Fibroblast of lung (primary cell): ENCODE measurements around the gene MNAT1. TPM values are rescaled to one million over a fixed set of nuclear protein-coding genes. Genes with fewer than 3 reads are reported as not detected.

ENCODE experiments used
- DNase-seq, 2 donors: peaks; one replicate each; pipeline versions ENCODE4 v3.0.0 to v3.0.0-alpha.2; 2010; ENCODE audit warnings: low read depth in 2 of 2
- H2AFZ ChIP-seq: 2 replicates; pipeline ENCODE4 v1.5.1; 2012; ENCODE audit warnings: low read length, control low read depth, inconsistent platforms
- H3K27ac ChIP-seq: 2 replicates; pipeline ENCODE4 v1.5.1; 2011; ENCODE audit warnings: low read length, control low read depth; ENCODE audit not compliant: insufficient read depth
- H3K27me3 ChIP-seq: 2 replicates; pipeline ENCODE4 v1.5.1; 2011; ENCODE audit warnings: mild to moderate bottlenecking, low read length; ENCODE audit not compliant: control insufficient read depth, insufficient read depth
- H3K36me3 ChIP-seq: 2 replicates; pipeline ENCODE4 v1.5.1; 2011; ENCODE audit warnings: low read length; ENCODE audit not compliant: control insufficient read depth, insufficient read depth
- H3K4me1 ChIP-seq: 2 replicates; pipeline ENCODE4 v1.5.1; 2011; ENCODE audit warnings: low read length; ENCODE audit not compliant: control insufficient read depth, insufficient read depth; ENCODE audit errors: extremely low read depth
- H3K4me2 ChIP-seq: 2 replicates; pipeline ENCODE4 v1.5.1; 2011; ENCODE audit warnings: low read length, control low read depth; ENCODE audit not compliant: insufficient read depth; ENCODE audit errors: extremely low read depth
- H3K4me3 ChIP-seq, 4 experiments: fragments of 200-600 bp in 1 of 4; sonication (generic) in 1 of 4; replicated peaks in 1 of 4; 2 replicates each; pipeline ENCODE4 v1.5.1; 2011 to 2016; ENCODE audit warnings: low read length in 4 of 4, low read depth in 3 of 4, mild to moderate bottlenecking in 3 of 4, control low read depth in 2 of 4, inconsistent platforms in 1 of 4, mixed read lengths in 1 of 4; ENCODE audit not compliant: insufficient read depth in 1 of 4; ENCODE audit errors: control extremely low read depth in 1 of 4
- H3K79me2 ChIP-seq: 2 replicates; pipeline ENCODE4 v1.5.1; 2012; ENCODE audit warnings: mild to moderate bottlenecking, low read length, inconsistent platforms; ENCODE audit not compliant: control insufficient read depth, insufficient read depth
- H3K9ac ChIP-seq: 2 replicates; pipeline ENCODE4 v1.5.1; 2011; ENCODE audit warnings: mild to moderate bottlenecking, low read length, control low read depth; ENCODE audit not compliant: insufficient read depth
- H3K9me3 ChIP-seq: 2 replicates; pipeline ENCODE4 v1.5.1; 2012; ENCODE audit warnings: low read depth, low read length; ENCODE audit not compliant: control insufficient read depth, insufficient read depth
- H4K20me1 ChIP-seq: 2 replicates; pipeline ENCODE4 v1.5.1; 2011; ENCODE audit warnings: low read length; ENCODE audit not compliant: control insufficient read depth, insufficient read depth; ENCODE audit errors: extremely low read depth
- EZH2 ChIP-seq: IDR thresholded peaks from 2 replicates; pipeline ENCODE4 v1.5.1; 2012; ENCODE audit warnings: low read length, control low read depth, mild to moderate bottlenecking; ENCODE audit errors: missing control alignments
- polyA plus RNA-seq, 2 donors: library from polyadenylated mRNA; depleted of rRNA in 1 of 2; stranded (reverse) in 1 of 2; unstranded in 1 of 2; fragments of >200 nt; gene quantifications; 2 replicates each; pipeline ENCODE4 v1.2.1, GENCODE V29; 2011 to 2012; ENCODE audit warnings: missing spikeins in 1 of 2
- total RNA-seq: library from RNA; depleted of rRNA; stranded (reverse); fragments of >200 nt; gene quantifications from 2 replicates; pipeline ENCODE4 v1.2.1, GENCODE V29; 2014
- TF ChIP-seq, protein P1 (sequence below), 2 donors: IDR thresholded peaks in 1 of 2; conservative IDR thresholded peaks in 1 of 2; 1 replicate in 1 of 2; 2 replicates in 1 of 2; pipeline ENCODE4 v1.5.1; 2011 to 2012; ENCODE audit warnings: low read length in 2 of 2, control low read depth in 1 of 2, inconsistent platforms in 1 of 2, low read depth in 1 of 2, mild to moderate bottlenecking in 1 of 2

The MNAT1 gene
- total and polyA plus RNA-seq, 2 donors (not counting 1 experiment from before 2014, with no cell fraction given): 48.2 to 58.5 TPM

GRCh38 chr14:60817113-60817512 lies 82.6 kb downstream of the MNAT1 start:
- Histone ChIP-seq H2AFZ (no peak overlapping the region), H4K20me1 (no peaks in the 10 kb centered on the region), H3K27me3 (no peaks in the 10 kb centered on the region), H3K9ac (no peak overlapping the region), H3K9me3 (no peaks in the 10 kb centered on the region), H3K4me3 (no peak overlapping the region), H3K27ac (no peak overlapping the region), H3K36me3 (peaks cover 3% of the 10 kb centered on the region), H3K4me1 (no peaks in the 10 kb centered on the region), H3K4me2 (no peak overlapping the region), H3K79me2 (no peaks in the 10 kb centered on the region)
- DNase-seq: no peak
- TF ChIP-seq EZH2: no peak
- TF ChIP-seq, protein P1, sequence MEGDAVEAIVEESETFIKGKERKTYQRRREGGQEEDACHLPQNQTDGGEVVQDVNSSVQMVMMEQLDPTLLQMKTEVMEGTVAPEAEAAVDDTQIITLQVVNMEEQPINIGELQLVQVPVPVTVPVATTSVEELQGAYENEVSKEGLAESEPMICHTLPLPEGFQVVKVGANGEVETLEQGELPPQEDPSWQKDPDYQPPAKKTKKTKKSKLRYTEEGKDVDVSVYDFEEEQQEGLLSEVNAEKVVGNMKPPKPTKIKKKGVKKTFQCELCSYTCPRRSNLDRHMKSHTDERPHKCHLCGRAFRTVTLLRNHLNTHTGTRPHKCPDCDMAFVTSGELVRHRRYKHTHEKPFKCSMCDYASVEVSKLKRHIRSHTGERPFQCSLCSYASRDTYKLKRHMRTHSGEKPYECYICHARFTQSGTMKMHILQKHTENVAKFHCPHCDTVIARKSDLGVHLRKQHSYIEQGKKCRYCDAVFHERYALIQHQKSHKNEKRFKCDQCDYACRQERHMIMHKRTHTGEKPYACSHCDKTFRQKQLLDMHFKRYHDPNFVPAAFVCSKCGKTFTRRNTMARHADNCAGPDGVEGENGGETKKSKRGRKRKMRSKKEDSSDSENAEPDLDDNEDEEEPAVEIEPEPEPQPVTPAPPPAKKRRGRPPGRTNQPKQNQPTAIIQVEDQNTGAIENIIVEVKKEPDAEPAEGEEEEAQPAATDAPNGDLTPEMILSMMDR (conservative IDR thresholded peaks at IDR 0.05 in 1 of 2, IDR thresholded peaks at IDR 0.05 in 1 of 2; ENCODE audit: low read depth in 1 of 2, low read length in 2 of 2): no peak

DNA sequence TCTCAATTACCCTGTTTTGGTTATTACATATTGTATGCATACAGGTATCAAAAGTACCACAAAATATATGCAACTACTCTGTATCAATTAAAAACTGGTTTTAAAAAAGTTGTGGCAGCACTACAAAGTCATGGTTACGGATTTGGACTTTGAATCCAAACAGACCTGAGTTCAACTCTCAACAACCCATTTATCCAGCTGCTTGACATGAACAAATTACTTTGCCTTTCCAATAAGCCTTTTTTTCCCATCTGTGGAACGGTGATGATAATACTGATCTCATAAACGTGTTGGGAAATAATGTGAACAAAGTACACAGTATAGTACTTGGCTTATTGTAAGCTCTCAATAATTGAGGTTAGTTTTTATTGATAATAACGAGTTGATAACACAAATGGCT lies 85.0 kb downstream of the MNAT1 start:
- Histone ChIP-seq H3K9me3 (no peaks in the 10 kb centered on the region), H3K27me3 (no peaks in the 10 kb centered on the region), H3K27ac (no peak overlapping the region), H3K36me3 (no peaks in the 10 kb centered on the region), H3K9ac (no peak overlapping the region), H3K4me1 (no peaks in the 10 kb centered on the region), H2AFZ (no peak overlapping the region), H3K4me2 (no peak overlapping the region), H4K20me1 (no peaks in the 10 kb centered on the region), H3K79me2 (no peaks in the 10 kb centered on the region), H3K4me3 (no peak overlapping the region)
- no peak for TF ChIP-seq EZH2
- TF ChIP-seq, protein P1 (conservative IDR thresholded peaks at IDR 0.05 in 1 of 2, IDR thresholded peaks at IDR 0.05 in 1 of 2; ENCODE audit: low read depth in 1 of 2, low read length in 2 of 2): no peak
- no peak for DNase-seq

GRCh38 chr14:60838601-60839000 lies 104.0 kb downstream of the MNAT1 start:
- TF ChIP-seq, protein P1 (conservative IDR thresholded peaks at IDR 0.05 in 1 of 2, IDR thresholded peaks at IDR 0.05 in 1 of 2; ENCODE audit: low read depth in 1 of 2, low read length in 2 of 2): no peak
- no peak for TF ChIP-seq EZH2
- no peak overlapping the region for H2AFZ ChIP-seq

More at GRCh38 chr14:60838601-60839000, 104.0 kb downstream of the MNAT1 start:
- no peaks in the 10 kb centered on the region for H4K20me1 ChIP-seq
- H3K27me3 ChIP-seq: no peaks in the 10 kb centered on the region
- no peak overlapping the region for H3K4me3 ChIP-seq
- no peaks in the 10 kb centered on the region for H3K4me1 ChIP-seq
- no peaks in the 10 kb centered on the region for H3K79me2 ChIP-seq
- no peak overlapping the region for H3K27ac ChIP-seq
- H3K9me3 ChIP-seq: no peaks in the 10 kb centered on the region
- no peak overlapping the region for H3K9ac ChIP-seq
- no peak overlapping the region for H3K4me2 ChIP-seq
- H3K36me3 ChIP-seq: peaks cover 8% of the 10 kb centered on the region
- DNase-seq: no peak
